Measurements from ENCODE around the gene HOXD4. TPM values are rescaled to one million over a fixed set of nuclear protein-coding genes. Genes with fewer than 3 reads are reported as not detected.

HOXD4 gene
- total RNA-seq, 1 experiment from 2014 or later = 1.4 TPM

- Histone ChIP-seq H3K27ac (ENCODE audit: low read length) (no peak overlapping the region), H3K36me3 (ENCODE audit: control insufficient read depth, insufficient read depth, low read length) (no peaks in the 10 kb centered on the region), H3K27me3 (ENCODE audit: control insufficient read depth, insufficient read depth, low read length) (peaks cover 3% of the 10 kb centered on the region), H3K4me3 (ENCODE audit: low read depth in 2 of 2, low read length in 2 of 2) (no peak overlapping the region), H3K9me3 (ENCODE audit: control insufficient read depth, insufficient read depth, low read depth, low read length) (no peaks in the 10 kb centered on the region), H3K4me1 (ENCODE audit: control insufficient read depth, insufficient read depth, low read length) (peaks cover 11% of the 10 kb centered on the region)
- in situ Hi-C loops (cut with HindIII; ENCODE audit: low pct_unique_long_range_greater_than_20kb, low sequenced_read_pairs) = no loop called here
- ATAC-seq (no peak), DNase-seq (ENCODE audit: low read depth, low spot score) (no peak)
- ChIA-PET CTCF (no interaction called here), POLR2A (no interaction called here)
- no TSS peak for BruUV-seq (replicated peaks)
- TF ChIP-seq, protein P1, sequence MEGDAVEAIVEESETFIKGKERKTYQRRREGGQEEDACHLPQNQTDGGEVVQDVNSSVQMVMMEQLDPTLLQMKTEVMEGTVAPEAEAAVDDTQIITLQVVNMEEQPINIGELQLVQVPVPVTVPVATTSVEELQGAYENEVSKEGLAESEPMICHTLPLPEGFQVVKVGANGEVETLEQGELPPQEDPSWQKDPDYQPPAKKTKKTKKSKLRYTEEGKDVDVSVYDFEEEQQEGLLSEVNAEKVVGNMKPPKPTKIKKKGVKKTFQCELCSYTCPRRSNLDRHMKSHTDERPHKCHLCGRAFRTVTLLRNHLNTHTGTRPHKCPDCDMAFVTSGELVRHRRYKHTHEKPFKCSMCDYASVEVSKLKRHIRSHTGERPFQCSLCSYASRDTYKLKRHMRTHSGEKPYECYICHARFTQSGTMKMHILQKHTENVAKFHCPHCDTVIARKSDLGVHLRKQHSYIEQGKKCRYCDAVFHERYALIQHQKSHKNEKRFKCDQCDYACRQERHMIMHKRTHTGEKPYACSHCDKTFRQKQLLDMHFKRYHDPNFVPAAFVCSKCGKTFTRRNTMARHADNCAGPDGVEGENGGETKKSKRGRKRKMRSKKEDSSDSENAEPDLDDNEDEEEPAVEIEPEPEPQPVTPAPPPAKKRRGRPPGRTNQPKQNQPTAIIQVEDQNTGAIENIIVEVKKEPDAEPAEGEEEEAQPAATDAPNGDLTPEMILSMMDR (IDR thresholded peaks at IDR 0.05) = no peak
- TF ChIP-seq POLR2AphosphoS5 (IDR thresholded peaks at IDR 0.05; ENCODE audit: low read depth, low read length) = no peak
- intact Hi-C loops (cut with micrococcal nuclease; ENCODE audit: unreplicated experiment) = no loop called here
These were observed 49.0 kb upstream of the HOXD4 start for GRCh38 chr2:176102309-176102866.

- Histone ChIP-seq H3K27ac (ENCODE audit: low read length) (no peak overlapping the region), H3K4me1 (ENCODE audit: control insufficient read depth, insufficient read depth, low read length) (peaks cover 8% of the 10 kb centered on the region), H3K36me3 (ENCODE audit: control insufficient read depth, insufficient read depth, low read length) (no peaks in the 10 kb centered on the region), H3K27me3 (ENCODE audit: control insufficient read depth, insufficient read depth, low read length) (peaks cover 3% of the 10 kb centered on the region), H3K4me3 (ENCODE audit: low read depth in 2 of 2, low read length in 2 of 2) (no peak overlapping the region), H3K9me3 (ENCODE audit: control insufficient read depth, insufficient read depth, low read depth, low read length) (no peaks in the 10 kb centered on the region)
- BruUV-seq (replicated peaks) = no TSS peak
- ChIA-PET POLR2A (interaction anchor here (0.6 kb wide), 1 partner anchor 327 kb away, joined by 4 read pairs; no protein-coding TSS in a partner anchor), CTCF (no interaction called here)
- no peak for ATAC-seq
- no peak for DNase-seq (ENCODE audit: low read depth, low spot score)
- TF ChIP-seq TCF7L2 (IDR thresholded peaks at IDR 0.05; ENCODE audit: low read depth, low read length) (no peak), POLR2AphosphoS5 (IDR thresholded peaks at IDR 0.05; ENCODE audit: low read depth, low read length) (no peak), SIN3A (IDR thresholded peaks at IDR 0.05; ENCODE audit: borderline replicate concordance, insufficient read depth, low read depth, low read length) (no peak)
- TF ChIP-seq, protein P1 (IDR thresholded peaks at IDR 0.05) = no peak
- TF ChIP-seq, protein P2, sequence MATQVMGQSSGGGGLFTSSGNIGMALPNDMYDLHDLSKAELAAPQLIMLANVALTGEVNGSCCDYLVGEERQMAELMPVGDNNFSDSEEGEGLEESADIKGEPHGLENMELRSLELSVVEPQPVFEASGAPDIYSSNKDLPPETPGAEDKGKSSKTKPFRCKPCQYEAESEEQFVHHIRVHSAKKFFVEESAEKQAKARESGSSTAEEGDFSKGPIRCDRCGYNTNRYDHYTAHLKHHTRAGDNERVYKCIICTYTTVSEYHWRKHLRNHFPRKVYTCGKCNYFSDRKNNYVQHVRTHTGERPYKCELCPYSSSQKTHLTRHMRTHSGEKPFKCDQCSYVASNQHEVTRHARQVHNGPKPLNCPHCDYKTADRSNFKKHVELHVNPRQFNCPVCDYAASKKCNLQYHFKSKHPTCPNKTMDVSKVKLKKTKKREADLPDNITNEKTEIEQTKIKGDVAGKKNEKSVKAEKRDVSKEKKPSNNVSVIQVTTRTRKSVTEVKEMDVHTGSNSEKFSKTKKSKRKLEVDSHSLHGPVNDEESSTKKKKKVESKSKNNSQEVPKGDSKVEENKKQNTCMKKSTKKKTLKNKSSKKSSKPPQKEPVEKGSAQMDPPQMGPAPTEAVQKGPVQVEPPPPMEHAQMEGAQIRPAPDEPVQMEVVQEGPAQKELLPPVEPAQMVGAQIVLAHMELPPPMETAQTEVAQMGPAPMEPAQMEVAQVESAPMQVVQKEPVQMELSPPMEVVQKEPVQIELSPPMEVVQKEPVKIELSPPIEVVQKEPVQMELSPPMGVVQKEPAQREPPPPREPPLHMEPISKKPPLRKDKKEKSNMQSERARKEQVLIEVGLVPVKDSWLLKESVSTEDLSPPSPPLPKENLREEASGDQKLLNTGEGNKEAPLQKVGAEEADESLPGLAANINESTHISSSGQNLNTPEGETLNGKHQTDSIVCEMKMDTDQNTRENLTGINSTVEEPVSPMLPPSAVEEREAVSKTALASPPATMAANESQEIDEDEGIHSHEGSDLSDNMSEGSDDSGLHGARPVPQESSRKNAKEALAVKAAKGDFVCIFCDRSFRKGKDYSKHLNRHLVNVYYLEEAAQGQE (IDR thresholded peaks at IDR 0.05; ENCODE audit: insufficient read depth in 1 of 2, low read depth in 2 of 2, low read length in 1 of 2) = no peak
- in situ Hi-C loops (cut with HindIII; ENCODE audit: low pct_unique_long_range_greater_than_20kb, low sequenced_read_pairs) = no loop called here
- intact Hi-C loops (cut with micrococcal nuclease; ENCODE audit: unreplicated experiment) = no loop called here
These were observed 48.2 kb upstream of the HOXD4 start for GRCh38 chr2:176103194-176103593.
